BE2C (cell line): Measurements from ENCODE around the gene FBXO3.

ENCODE experiments used
- DNase-seq: peaks from one replicate; pipeline ENCODE4 v3.0.0-alpha.2; 2020
- H3K27me3 ChIP-seq: fragments of 250-450 bp; sonication (Bioruptor Pico); 2 replicates; pipeline ENCODE4 v1.5.1; 2020; ENCODE audit warnings: mild to moderate bottlenecking
- H3K36me3 ChIP-seq: fragments of 250-450 bp; sonication (Bioruptor Pico); 2 replicates; pipeline ENCODE4 v1.5.1; 2020; ENCODE audit warnings: mild to moderate bottlenecking
- H3K4me1 ChIP-seq: fragments of 250-450 bp; sonication (Bioruptor Pico); 2 replicates; pipeline ENCODE4 v1.5.1; 2020
- H3K4me3 ChIP-seq: 2 replicates; pipeline ENCODE4 v1.5.1; 2011; ENCODE audit warnings: low read depth, low read length
- H3K9me3 ChIP-seq: fragments of 250-450 bp; sonication (Bioruptor Pico); 2 replicates; pipeline ENCODE4 v1.5.1; 2020
- TF ChIP-seq, protein P1 (sequence below): IDR thresholded peaks from 2 replicates; pipeline ENCODE4 v1.5.1; 2012; ENCODE audit warnings: mild to moderate bottlenecking, low read depth, low read length

The FBXO3 gene

DNA sequence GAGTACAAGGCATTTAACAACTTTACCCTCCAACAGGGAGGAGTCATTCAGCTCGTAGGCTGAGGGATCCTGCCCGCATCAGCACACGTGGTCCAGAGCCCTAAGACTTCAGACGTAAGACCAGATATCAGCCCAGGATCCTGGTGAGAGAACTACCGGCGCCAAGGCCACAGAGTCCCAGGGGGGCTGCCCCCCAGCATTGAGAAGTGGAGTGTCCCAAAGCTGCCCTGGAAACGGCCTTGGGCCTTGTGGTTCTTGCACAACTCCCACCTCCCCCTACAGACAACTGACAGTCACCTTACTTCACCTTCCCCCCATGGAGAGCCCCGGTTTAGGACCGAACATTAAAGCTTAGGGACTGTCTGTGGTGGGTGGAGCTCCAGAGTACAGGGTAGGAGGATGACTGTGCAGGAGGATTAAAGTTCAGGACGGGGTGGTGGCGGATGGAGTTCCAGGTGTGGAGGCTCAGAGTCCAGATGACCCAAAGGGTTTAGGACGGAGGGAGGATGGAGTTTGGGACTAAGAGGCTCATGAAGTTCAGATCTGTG is 74.7 kb downstream of the FBXO3 start:
- DNase-seq, result no peak
- no peaks in the 10 kb centered on the region for H3K27me3 ChIP-seq
- H3K4me1 ChIP-seq, result no peaks in the 10 kb centered on the region
- H3K4me3 ChIP-seq, result no peak overlapping the region
- no peaks in the 10 kb centered on the region for H3K36me3 ChIP-seq
- no peaks in the 10 kb centered on the region for H3K9me3 ChIP-seq
- TF ChIP-seq, protein P1, sequence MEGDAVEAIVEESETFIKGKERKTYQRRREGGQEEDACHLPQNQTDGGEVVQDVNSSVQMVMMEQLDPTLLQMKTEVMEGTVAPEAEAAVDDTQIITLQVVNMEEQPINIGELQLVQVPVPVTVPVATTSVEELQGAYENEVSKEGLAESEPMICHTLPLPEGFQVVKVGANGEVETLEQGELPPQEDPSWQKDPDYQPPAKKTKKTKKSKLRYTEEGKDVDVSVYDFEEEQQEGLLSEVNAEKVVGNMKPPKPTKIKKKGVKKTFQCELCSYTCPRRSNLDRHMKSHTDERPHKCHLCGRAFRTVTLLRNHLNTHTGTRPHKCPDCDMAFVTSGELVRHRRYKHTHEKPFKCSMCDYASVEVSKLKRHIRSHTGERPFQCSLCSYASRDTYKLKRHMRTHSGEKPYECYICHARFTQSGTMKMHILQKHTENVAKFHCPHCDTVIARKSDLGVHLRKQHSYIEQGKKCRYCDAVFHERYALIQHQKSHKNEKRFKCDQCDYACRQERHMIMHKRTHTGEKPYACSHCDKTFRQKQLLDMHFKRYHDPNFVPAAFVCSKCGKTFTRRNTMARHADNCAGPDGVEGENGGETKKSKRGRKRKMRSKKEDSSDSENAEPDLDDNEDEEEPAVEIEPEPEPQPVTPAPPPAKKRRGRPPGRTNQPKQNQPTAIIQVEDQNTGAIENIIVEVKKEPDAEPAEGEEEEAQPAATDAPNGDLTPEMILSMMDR, result no peak

DNA sequence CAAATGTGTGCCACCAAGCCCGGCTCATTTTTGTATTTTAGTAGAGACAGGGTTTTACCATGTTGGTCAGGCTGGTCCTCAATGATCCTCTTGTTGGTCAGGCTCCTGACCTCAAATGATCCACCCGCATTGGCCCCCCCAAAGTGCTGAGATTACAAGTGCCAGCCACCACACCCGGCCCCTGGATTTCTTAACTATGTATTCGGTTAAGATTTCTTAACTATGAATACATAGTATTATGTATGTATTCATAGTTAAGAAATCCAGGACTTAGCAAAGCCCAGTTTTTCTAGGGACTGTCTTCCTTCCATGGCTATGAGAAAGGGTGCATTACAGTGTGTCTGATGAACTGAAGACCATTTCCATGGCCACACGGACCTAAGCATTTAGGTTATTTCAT is 75.4 kb downstream of the FBXO3 start:
- Histone ChIP-seq H3K4me3 (no peak overlapping the region), H3K27me3 (no peaks in the 10 kb centered on the region), H3K36me3 (no peaks in the 10 kb centered on the region), H3K4me1 (no peaks in the 10 kb centered on the region), H3K9me3 (no peaks in the 10 kb centered on the region)
- TF ChIP-seq, protein P1, result no peak
- DNase-seq, result no peak

DNA sequence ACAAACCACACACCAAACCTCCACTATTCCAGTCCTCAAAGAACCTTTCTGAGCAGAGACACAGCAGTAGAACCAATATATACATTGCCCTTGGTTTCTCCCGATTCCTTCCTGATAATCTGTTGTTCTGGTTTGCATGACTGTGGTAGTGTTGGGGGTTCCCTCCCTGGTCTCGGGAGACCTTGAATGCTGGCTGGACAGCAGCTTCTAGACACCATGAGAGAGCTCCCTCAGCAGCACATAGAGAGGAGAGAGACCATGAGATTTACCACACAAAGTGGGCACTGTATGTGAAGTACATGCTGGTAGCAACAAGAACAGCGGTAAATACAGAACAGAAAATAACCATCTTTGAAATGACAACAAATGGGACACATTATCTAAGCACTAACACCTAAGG is 76.3 kb downstream of the FBXO3 start:
- DNase-seq, result no peak

DNA sequence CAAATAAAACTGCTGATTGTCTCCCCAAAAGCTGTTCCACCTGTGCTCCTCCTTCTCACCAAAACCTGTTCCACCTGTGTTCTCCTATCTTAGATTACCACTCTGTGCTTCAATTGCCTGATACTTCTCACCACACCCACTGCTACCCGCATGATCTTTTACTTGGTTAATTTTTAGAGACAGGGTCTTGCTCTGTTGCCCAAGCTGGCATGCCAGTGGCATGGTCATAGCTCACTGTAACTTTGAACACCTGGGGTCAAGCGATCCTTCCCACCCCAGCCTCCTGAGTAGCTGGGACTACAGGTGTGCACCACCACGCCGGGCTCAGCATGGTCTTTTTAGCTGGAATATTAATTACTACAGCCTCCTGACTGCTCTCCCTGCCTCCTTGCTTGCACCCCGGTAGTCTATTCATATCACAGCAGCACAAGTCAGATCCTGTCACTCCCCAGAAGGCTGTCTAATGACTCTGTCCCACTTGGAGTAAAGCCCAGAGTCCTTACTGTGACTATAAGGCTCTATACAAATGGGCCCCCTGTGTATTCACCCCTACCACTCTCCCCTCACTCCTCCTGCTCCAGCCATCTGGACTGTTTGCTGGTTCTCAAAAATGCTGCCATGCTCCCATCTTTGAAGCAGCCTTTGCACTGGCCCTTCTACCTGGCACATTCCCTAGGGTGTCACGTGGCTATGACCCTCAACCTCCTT is 77.2 kb downstream of the FBXO3 start:
- no peaks in the 10 kb centered on the region for H3K36me3 ChIP-seq
- H3K4me1 ChIP-seq, result no peaks in the 10 kb centered on the region
- H3K27me3 ChIP-seq, result no peaks in the 10 kb centered on the region
- TF ChIP-seq, protein P1, result no peak
- H3K4me3 ChIP-seq, result no peak overlapping the region
- DNase-seq, result no peak
- no peaks in the 10 kb centered on the region for H3K9me3 ChIP-seq

More for the DNA sequence above, 76.3 kb downstream of the FBXO3 start:
- Histone ChIP-seq H3K9me3 (no peaks in the 10 kb centered on the region), H3K4me1 (no peaks in the 10 kb centered on the region), H3K4me3 (no peak overlapping the region), H3K36me3 (no peaks in the 10 kb centered on the region), H3K27me3 (no peaks in the 10 kb centered on the region)
- TF ChIP-seq, protein P1, result no peak

DNA sequence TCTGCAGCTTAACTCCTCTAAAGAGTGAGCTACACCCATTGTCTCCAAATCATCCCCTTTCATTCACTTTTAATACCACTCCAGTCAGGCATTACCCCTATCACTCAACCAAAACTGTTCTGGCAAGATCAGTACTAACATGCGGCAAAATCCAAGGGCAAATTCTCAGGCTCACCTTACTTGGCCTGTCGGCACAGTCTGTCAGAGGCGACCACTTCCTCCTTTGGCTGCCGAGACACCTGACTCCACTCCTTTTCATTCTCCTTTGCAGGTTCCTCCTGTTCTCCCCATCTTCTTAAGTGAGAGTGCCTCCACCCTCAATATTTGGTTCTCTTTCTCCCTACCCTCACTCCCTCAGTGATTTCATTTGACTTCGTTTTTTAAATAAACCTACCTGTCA is 77.9 kb downstream of the FBXO3 start:
- H3K4me3 ChIP-seq, result no peak overlapping the region
- H3K9me3 ChIP-seq, result no peaks in the 10 kb centered on the region
- no peaks in the 10 kb centered on the region for H3K27me3 ChIP-seq
- no peaks in the 10 kb centered on the region for H3K4me1 ChIP-seq
- no peaks in the 10 kb centered on the region for H3K36me3 ChIP-seq
- DNase-seq, result no peak
- TF ChIP-seq, protein P1, result no peak

DNA sequence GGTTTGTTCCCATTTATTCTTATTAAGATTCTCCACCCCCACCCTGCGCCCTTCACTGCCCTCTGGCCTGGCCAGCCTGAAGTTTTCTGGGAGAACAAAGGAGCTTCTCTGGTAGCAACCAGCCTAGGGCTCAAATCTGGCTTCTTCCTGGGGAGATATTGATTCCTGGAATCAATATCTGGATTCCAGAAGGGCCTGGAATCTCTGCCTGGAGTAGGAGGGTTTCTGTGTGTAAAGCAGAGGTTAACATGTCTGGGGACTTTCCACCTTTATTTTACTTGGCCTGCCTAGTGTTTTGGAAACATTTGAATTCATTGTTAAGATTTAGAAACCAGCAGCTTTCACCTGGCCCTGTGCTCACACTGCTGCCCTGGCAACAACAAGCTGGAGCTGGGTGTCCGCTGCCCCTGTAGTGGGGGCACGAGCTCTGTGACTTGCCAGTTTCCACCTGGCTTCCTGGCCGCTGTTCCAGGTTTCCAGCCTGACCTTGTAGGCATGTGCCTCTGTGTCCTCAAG is 79.2 kb downstream of the FBXO3 start:
- H3K4me3 ChIP-seq, result no peak overlapping the region
- no peaks in the 10 kb centered on the region for H3K9me3 ChIP-seq
- DNase-seq, result no peak
- H3K27me3 ChIP-seq, result no peaks in the 10 kb centered on the region
- TF ChIP-seq, protein P1, result no peak
- H3K4me1 ChIP-seq, result no peaks in the 10 kb centered on the region
- no peaks in the 10 kb centered on the region for H3K36me3 ChIP-seq
